G401 (cell line): ENCODE measurements around the gene ZC3H12A. TPM values are rescaled to one million over a fixed set of nuclear protein-coding genes. Genes with fewer than 3 reads are reported as not detected.
"Not testable (repeated sequence)": the region's sequence is repeated elsewhere in the genome, so short reads cannot be mapped to it uniquely, and the experiment has no call there.

Source experiments
- DNase-seq: peaks from one replicate; pipeline ENCODE4 v3.0.0-alpha.2; 2015; ENCODE audit warnings: low spot score
- in situ Hi-C: cut with HindIII; loops from 2 replicates; pipeline ENCODE4 v1.10.0; 2016; ENCODE audit warnings: low sequenced_read_pairs, mixed read lengths
- total RNA-seq: library from RNA; depleted of rRNA; stranded (reverse); fragments of >200 nt; shearing (Covaris generic); gene quantifications from 2 replicates; pipeline ENCODE4 v1.2.3, GENCODE V29; 2014; rRNA removed

Gene ZC3H12A
- total RNA-seq, 1 experiment from 2014 or later = 2.6 TPM

GRCh38 chr1:37519613-37520012, 45.2 kb downstream of the ZC3H12A start:
- DNase-seq = no peak
- in situ Hi-C loops = no loop called here

- in situ Hi-C loops, DNase-seq: not testable (repeated sequence)
Observed at GRCh38 chr1:37529888-37530287, 55.5 kb downstream of the ZC3H12A start.

GRCh38 chr1:37532418-37533156, 58.2 kb downstream of the ZC3H12A start:
- DNase-seq, in situ Hi-C loops: not testable (repeated sequence)

- in situ Hi-C loops = no loop called here
- no peak for DNase-seq
Observed at GRCh38 chr1:37533317-37534093, 59.1 kb downstream of the ZC3H12A start.

Other genes with a start within 250 kb of the ZC3H12A start
- 44.4 and 62.8 TPM in 2 replicates for gene MEAF6, start 40.2 kb downstream of the ZC3H12A start, total RNA-seq
- gene SNIP1, start 79.7 kb downstream of the ZC3H12A start, total RNA-seq = 8.0 and 9.0 TPM in 2 replicates
- not detected in 2 replicates for gene DNALI1, start 82.4 kb downstream of the ZC3H12A start, total RNA-seq
- 57.0 and 81.6 TPM in 2 replicates for gene GNL2, start 121.4 kb downstream of the ZC3H12A start, total RNA-seq
- 0.07 TPM in 1 of 2 replicates, not detected in the other for gene RSPO1, start 160.3 kb downstream of the ZC3H12A start, total RNA-seq
- 18.9 and 20.3 TPM in 2 replicates for gene CDCA8, start 217.9 kb downstream of the ZC3H12A start, total RNA-seq